ENCODE measurements around the gene PTGDR2.
"Not testable (repeated sequence)": the region's sequence is repeated elsewhere in the genome, so short reads cannot be mapped to it uniquely, and the experiment has no call there.

Gene PTGDR2

GRCh38 chr11:60825118-60825517 is 30.6 kb downstream of the PTGDR2 start:
- no peak overlapping the region for H3K4me3 ChIP-seq (replicated peaks; ENCODE audit: low read depth, low read length)
- no peaks in the 10 kb centered on the region for H3K27me3 ChIP-seq (replicated peaks; ENCODE audit: control insufficient read depth, insufficient read depth, low read length)
- TF ChIP-seq CTCF (IDR thresholded peaks at IDR 0.05; ENCODE audit: insufficient read depth, low read length, poor library complexity, severe bottlenecking), result no peak
- no peaks in the 10 kb centered on the region for H3K36me3 ChIP-seq (ENCODE audit: control insufficient read depth, insufficient read depth, low read length)
- no peak for DNase-seq (ENCODE audit: extremely low read depth, insufficient read length)

GRCh38 chr11:60823745-60824306 is 31.9 kb downstream of the PTGDR2 start:
- not testable (repeated sequence) for H3K4me3 ChIP-seq (replicated peaks; ENCODE audit: low read depth, low read length); DNase-seq (ENCODE audit: extremely low read depth, insufficient read length); H3K36me3 ChIP-seq (ENCODE audit: control insufficient read depth, insufficient read depth, low read length); H3K27me3 ChIP-seq (replicated peaks; ENCODE audit: control insufficient read depth, insufficient read depth, low read length)

GRCh38 chr11:60821827-60822599 is 33.7 kb downstream of the PTGDR2 start:
- TF ChIP-seq CTCF (IDR thresholded peaks at IDR 0.05; ENCODE audit: insufficient read depth, low read length, poor library complexity, severe bottlenecking), result no peak
- Histone ChIP-seq H3K4me3 (replicated peaks; ENCODE audit: low read depth, low read length) (no peak overlapping the region), H3K27me3 (replicated peaks; ENCODE audit: control insufficient read depth, insufficient read depth, low read length) (no peaks in the 10 kb centered on the region; the same call in 1 of the 2 replicates), H3K36me3 (ENCODE audit: control insufficient read depth, insufficient read depth, low read length) (no peaks in the 10 kb centered on the region)
- peak; percentile 29 for DNase-seq (ENCODE audit: extremely low read depth, insufficient read length)

GRCh38 chr11:60818057-60818456 is 37.7 kb downstream of the PTGDR2 start:
- H3K27me3 ChIP-seq (replicated peaks; ENCODE audit: control insufficient read depth, insufficient read depth, low read length), result no peaks in the 10 kb centered on the region; the same call in 1 of the 2 replicates
- H3K36me3 ChIP-seq (ENCODE audit: control insufficient read depth, insufficient read depth, low read length), result no peaks in the 10 kb centered on the region
- H3K4me3 ChIP-seq (replicated peaks; ENCODE audit: low read depth, low read length), result no peak overlapping the region
- no peak for DNase-seq (ENCODE audit: extremely low read depth, insufficient read length)
- no peak for TF ChIP-seq CTCF (IDR thresholded peaks at IDR 0.05; ENCODE audit: insufficient read depth, low read length, poor library complexity, severe bottlenecking)

- H3K36me3 ChIP-seq (ENCODE audit: control insufficient read depth, insufficient read depth, low read length), result no peaks in the 10 kb centered on the region
- H3K4me3 ChIP-seq (replicated peaks; ENCODE audit: low read depth, low read length), result no peak overlapping the region
- TF ChIP-seq CTCF (IDR thresholded peaks at IDR 0.05; ENCODE audit: insufficient read depth, low read length, poor library complexity, severe bottlenecking), result no peak
- no peak for DNase-seq (ENCODE audit: extremely low read depth, insufficient read length)
- H3K27me3 ChIP-seq (replicated peaks; ENCODE audit: control insufficient read depth, insufficient read depth, low read length), result no peaks in the 10 kb centered on the region; the same call in 1 of the 2 replicates
These were observed 39.1 kb downstream of the PTGDR2 start for GRCh38 chr11:60816590-60817157.

GRCh38 chr11:60814112-60814511 is 41.6 kb downstream of the PTGDR2 start:
- DNase-seq (ENCODE audit: extremely low read depth, insufficient read length), result no peak
- Histone ChIP-seq H3K4me3 (replicated peaks; ENCODE audit: low read depth, low read length) (no peak overlapping the region), H3K27me3 (replicated peaks; ENCODE audit: control insufficient read depth, insufficient read depth, low read length) (no peaks in the 10 kb centered on the region; the same call in 1 of the 2 replicates), H3K36me3 (ENCODE audit: control insufficient read depth, insufficient read depth, low read length) (no peaks in the 10 kb centered on the region)
- no peak for TF ChIP-seq CTCF (IDR thresholded peaks at IDR 0.05; ENCODE audit: insufficient read depth, low read length, poor library complexity, severe bottlenecking)

All from GM06990 (cell line).